Right forelimb (tissue), 1 donor: ENCODE data around the gene GTF2H2.
"Not testable (repeated sequence)": the region's sequence is repeated elsewhere in the genome, so short reads cannot be mapped to it uniquely, and the experiment has no call there.

Source experiments
- DNase-seq: peaks from one replicate; pipeline ENCODE4 v3.0.0-alpha.2; 2018

The GTF2H2 gene

GRCh38 chr5:71011194-71011792 lies 56.2 kb downstream of the GTF2H2 start:
- no peak for DNase-seq

GRCh38 chr5:71006983-71007382 lies 60.5 kb downstream of the GTF2H2 start:
- not testable (repeated sequence) for DNase-seq
